HCT116 (cell line): ENCODE results near the gene SEC16A. TPM values are rescaled to one million over a fixed set of nuclear protein-coding genes. Genes with fewer than 3 reads are reported as not detected.
A peak's percentile ranks its signal among the peaks of the same experiment; 100 is the strongest.

Experiments
- ATAC-seq: fragments of 200-7000 bp; cut with Tn5 transposase; 2 replicates; pipeline ENCODE4 v1.9.1; 2020; ENCODE audit warnings: mild to moderate bottlenecking, moderate library complexity
- BruUV-seq: library from RNA; stranded (reverse); fragments of 400-500 nt; replicated peaks from 2 replicates; lab custom pipeline; 2021; lab: Mats Ljungman, UMichigan
- CTCF ChIA-PET: fragments of 300-600 bp; sonication (Branson Sonifier 250); formaldehyde crosslinking; loops from one replicate; lab custom pipeline; 2021; ENCODE audit warnings: antibody characterized with exemption; lab: Charles Lee
- POLR2A ChIA-PET: fragments of 300-600, 350-600 bp; sonication (Branson Sonifier 250); formaldehyde crosslinking; loops from one replicate; lab custom pipeline; 2021; ENCODE audit warnings: antibody characterized with exemption; lab: Charles Lee
- RAD21 ChIA-PET, 2 experiments: fragments of 300-600 bp; sonication (Branson Sonifier 250); formaldehyde crosslinking; loops; one replicate each; lab custom pipeline; 2023; ENCODE audit warnings: low total read pairs in 2 of 2; ENCODE audit not compliant: uncharacterized antibody in 2 of 2, unreplicated experiment in 2 of 2, low non-redundant PET in 1 of 2; lab: Charles Lee
- DNase-seq: peaks from one replicate; pipeline ENCODE4 v3.0.0-alpha.2; 2010; ENCODE audit warnings: low read depth, low spot score
- H2AFZ ChIP-seq: fragments of 200-600 bp; shearing (Covaris generic), sonication (generic); 2 replicates; pipeline ENCODE4 v1.6.1; 2017; ENCODE audit warnings: low read depth, mixed run types, mixed read lengths, antibody characterized with exemption, low read length; ENCODE audit not compliant: poor library complexity, severe bottlenecking
- H3K27ac ChIP-seq: 2 replicates; pipeline ENCODE4 v1.5.1; 2012; ENCODE audit warnings: low read depth, low read length
- H3K27me3 ChIP-seq: fragments of 200-600 bp; sonication (generic); 2 replicates; pipeline ENCODE4 v1.6.1; 2016; ENCODE audit warnings: mixed run types, low read length, mixed read lengths; ENCODE audit not compliant: insufficient read depth
- H3K36me3 ChIP-seq, 2 experiments: fragments of 200-500 bp in 1 of 2; fragments of 200-600 bp in 1 of 2; sonication (Bioruptor generic) in 1 of 2; sonication (generic) in 1 of 2; 2 replicates each; pipeline versions ENCODE4 v1.5.1 to v1.6.1; 2014 to 2016; ENCODE audit warnings: low read length in 2 of 2, inconsistent platforms in 1 of 2, mixed read lengths in 1 of 2, mixed run types in 1 of 2; ENCODE audit not compliant: insufficient read depth in 2 of 2, control insufficient read depth in 1 of 2
- H3K4me1 ChIP-seq, 2 experiments: fragments of 200-600 bp in 1 of 2; sonication (generic) in 1 of 2; 2 replicates each; pipeline versions ENCODE4 v1.5.1 to v1.6.1; 2012 to 2017; ENCODE audit warnings: low read length in 2 of 2, inconsistent platforms in 1 of 2, mild to moderate bottlenecking in 1 of 2, mixed read lengths in 1 of 2, mixed run types in 1 of 2, moderate library complexity in 1 of 2; ENCODE audit not compliant: insufficient read depth in 2 of 2, control insufficient read depth in 1 of 2
- H3K4me2 ChIP-seq: fragments of 200-600 bp; sonication (generic); 2 replicates; pipeline ENCODE4 v1.6.1; 2017; ENCODE audit warnings: mixed run types, low read length, mixed read lengths
- H3K4me3 ChIP-seq, 2 experiments: fragments of 200-600 bp in 1 of 2; sonication (generic) in 1 of 2; replicated peaks in 1 of 2; 2 replicates each; pipeline ENCODE4 v1.5.1; 2011 to 2016; ENCODE audit warnings: low read length in 2 of 2, control low read depth in 1 of 2, low read depth in 1 of 2, mild to moderate bottlenecking in 1 of 2, mixed read lengths in 1 of 2, mixed run types in 1 of 2
- H3K79me2 ChIP-seq: fragments of 200-600 bp; sonication (generic); 2 replicates; pipeline ENCODE4 v1.6.1; 2017; ENCODE audit warnings: mild to moderate bottlenecking, mixed run types, low read length, moderate library complexity, mixed read lengths; ENCODE audit not compliant: insufficient read depth
- H3K9ac ChIP-seq: fragments of 200-600 bp; sonication (generic); 2 replicates; pipeline ENCODE4 v1.6.1; 2016; ENCODE audit warnings: low read length, mixed read lengths
- H3K9me2 ChIP-seq: fragments of 200-600 bp; sonication (generic), shearing (Covaris generic); 2 replicates; pipeline ENCODE4 v1.6.1; 2017; ENCODE audit warnings: mixed run types, mild to moderate bottlenecking, moderate library complexity; ENCODE audit not compliant: insufficient read depth
- H3K9me3 ChIP-seq, 2 experiments: fragments of 200-500 bp in 1 of 2; fragments of 200-600 bp in 1 of 2; sonication (Bioruptor generic) in 1 of 2; sonication (generic) in 1 of 2; 2 replicates each; pipeline ENCODE4 v1.6.1; 2014 to 2017; ENCODE audit warnings: low read length in 2 of 2, mixed read lengths in 2 of 2, inconsistent platforms in 1 of 2, low read depth in 1 of 2, mild to moderate bottlenecking in 1 of 2, mixed run types in 1 of 2, moderate library complexity in 1 of 2; ENCODE audit not compliant: control insufficient read depth in 1 of 2, insufficient read depth in 1 of 2
- H4K20me1 ChIP-seq: fragments of 200-600 bp; sonication (generic), shearing (Covaris generic); 2 replicates; pipeline ENCODE4 v1.6.1; 2017; ENCODE audit warnings: mixed run types, mild to moderate bottlenecking, moderate library complexity; ENCODE audit not compliant: insufficient read depth
- CBX3 ChIP-seq: IDR thresholded peaks from 2 replicates; pipeline ENCODE4 v1.6.1; 2012; ENCODE audit warnings: low read depth
- EZH2phosphoT487 ChIP-seq: fragments of 200-600 bp; IDR thresholded peaks from 2 replicates; pipeline ENCODE4 v1.6.1; 2018; ENCODE audit warnings: antibody characterized with exemption, borderline replicate concordance
- FOSL1 ChIP-seq: IDR thresholded peaks from 2 replicates; pipeline ENCODE4 v1.6.1; 2012; ENCODE audit warnings: low read depth
- JUND ChIP-seq: IDR thresholded peaks from 2 replicates; pipeline ENCODE4 v1.6.1; 2012
- MAX ChIP-seq: IDR thresholded peaks from 2 replicates; pipeline ENCODE4 v1.6.1; 2012
- POLR2A ChIP-seq: IDR thresholded peaks from 2 replicates; pipeline ENCODE4 v1.7.0; 2011; ENCODE audit warnings: borderline replicate concordance; ENCODE audit not compliant: insufficient read depth, insufficient read length; ENCODE audit errors: extremely low read depth
- POLR2AphosphoS5 ChIP-seq: IDR thresholded peaks from 2 replicates; pipeline ENCODE4 v1.6.1; 2011; ENCODE audit warnings: mild to moderate bottlenecking, low read depth, low read length, moderate library complexity
- SRF ChIP-seq: IDR thresholded peaks from 2 replicates; pipeline ENCODE4 v1.6.1; 2012; ENCODE audit warnings: low read depth
- ZBTB33 ChIP-seq: IDR thresholded peaks from 2 replicates; pipeline ENCODE4 v1.6.1; 2011; ENCODE audit warnings: mild to moderate bottlenecking, low read length, moderate library complexity; ENCODE audit not compliant: insufficient replicate concordance; ENCODE audit errors: extremely low read depth
- ZNF274 ChIP-seq: fragments of 200-500 bp; sonication (Bioruptor generic); IDR thresholded peaks from 2 replicates; pipeline ENCODE4 v1.6.1; 2014; ENCODE audit warnings: mild to moderate bottlenecking, low read depth, low read length, inconsistent platforms
- intact Hi-C: fragments of 100-400 bp; cut with micrococcal nuclease; formaldehyde crosslinking; loops from 2 replicates; pipeline ENCODE4 v1.10.0; 2022
- total RNA-seq: library from RNA; stranded (reverse); gene quantifications from one replicate; pipeline ENCODE4 v1.2.1, GENCODE V29; 2021; ENCODE audit not compliant: unreplicated experiment
- TF ChIP-seq, protein P1 (sequence below): IDR thresholded peaks from 2 replicates; pipeline ENCODE4 v1.6.1; 2012
- TF ChIP-seq, protein P2 (sequence below), 3 experiments: fragments of 200-600 bp in 1 of 3; sonication (generic) in 1 of 3; IDR thresholded peaks in 2 of 3; conservative IDR thresholded peaks in 1 of 3; 2 replicates each; pipeline ENCODE4 v1.5.1; 2012 to 2017; ENCODE audit warnings: low read depth in 2 of 3, low read length in 2 of 3, antibody characterized with exemption in 1 of 3, borderline replicate concordance in 1 of 3, control low read depth in 1 of 3, mild to moderate bottlenecking in 1 of 3, mixed read lengths in 1 of 3, mixed run types in 1 of 3, moderate library complexity in 1 of 3; ENCODE audit not compliant: insufficient read depth in 1 of 3
- TF ChIP-seq, protein P3 (sequence below): IDR thresholded peaks from 2 replicates; pipeline ENCODE4 v1.6.1; 2012; ENCODE audit warnings: low read depth

SEC16A gene
- total RNA-seq, 1 experiment from 2014 or later, result 49.8 TPM

GRCh38 chr9:136527131-136527530 lies 44.3 kb upstream of the SEC16A start:
- intact Hi-C loops, result no loop called here
- no peak for ATAC-seq

More at GRCh38 chr9:136527131-136527530, 44.3 kb upstream of the SEC16A start:
- H3K27ac ChIP-seq, result peak overlapping the region; percentile 65; the same call in 1 of the 2 replicates
- H2AFZ ChIP-seq, result no peak overlapping the region
- DNase-seq, result no peak
- no peak overlapping the region for H3K4me3 ChIP-seq
- peak overlapping the region; percentile 74 for H3K4me2 ChIP-seq
- no peaks in the 10 kb centered on the region for H3K27me3 ChIP-seq
- no peaks in the 10 kb centered on the region for H3K36me3 ChIP-seq
- H3K79me2 ChIP-seq, result peaks cover 48% of the 10 kb centered on the region
- no peaks in the 10 kb centered on the region for H3K9me2 ChIP-seq
- ChIA-PET POLR2A (no interaction called here), RAD21 (no interaction called here), CTCF (no interaction called here)
- BruUV-seq, result no TSS peak
- H4K20me1 ChIP-seq, result no peaks in the 10 kb centered on the region
- H3K9ac ChIP-seq, result no peak overlapping the region
- H3K9me3 ChIP-seq, result no peaks in the 10 kb centered on the region
- H3K4me1 ChIP-seq, result peaks cover 33 to 48% of the 10 kb centered on the region in 2 experiments
- TF ChIP-seq MAX (no peak), POLR2A (no peak), ZNF274 (no peak), EZH2phosphoT487 (no peak), POLR2AphosphoS5 (no peak), ZBTB33 (no peak), JUND (no peak), FOSL1 (no peak), SRF (no peak), CBX3 (no peak)
- TF ChIP-seq, protein P1, sequence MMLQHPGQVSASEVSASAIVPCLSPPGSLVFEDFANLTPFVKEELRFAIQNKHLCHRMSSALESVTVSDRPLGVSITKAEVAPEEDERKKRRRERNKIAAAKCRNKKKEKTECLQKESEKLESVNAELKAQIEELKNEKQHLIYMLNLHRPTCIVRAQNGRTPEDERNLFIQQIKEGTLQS, result no peak
- TF ChIP-seq, protein P2, sequence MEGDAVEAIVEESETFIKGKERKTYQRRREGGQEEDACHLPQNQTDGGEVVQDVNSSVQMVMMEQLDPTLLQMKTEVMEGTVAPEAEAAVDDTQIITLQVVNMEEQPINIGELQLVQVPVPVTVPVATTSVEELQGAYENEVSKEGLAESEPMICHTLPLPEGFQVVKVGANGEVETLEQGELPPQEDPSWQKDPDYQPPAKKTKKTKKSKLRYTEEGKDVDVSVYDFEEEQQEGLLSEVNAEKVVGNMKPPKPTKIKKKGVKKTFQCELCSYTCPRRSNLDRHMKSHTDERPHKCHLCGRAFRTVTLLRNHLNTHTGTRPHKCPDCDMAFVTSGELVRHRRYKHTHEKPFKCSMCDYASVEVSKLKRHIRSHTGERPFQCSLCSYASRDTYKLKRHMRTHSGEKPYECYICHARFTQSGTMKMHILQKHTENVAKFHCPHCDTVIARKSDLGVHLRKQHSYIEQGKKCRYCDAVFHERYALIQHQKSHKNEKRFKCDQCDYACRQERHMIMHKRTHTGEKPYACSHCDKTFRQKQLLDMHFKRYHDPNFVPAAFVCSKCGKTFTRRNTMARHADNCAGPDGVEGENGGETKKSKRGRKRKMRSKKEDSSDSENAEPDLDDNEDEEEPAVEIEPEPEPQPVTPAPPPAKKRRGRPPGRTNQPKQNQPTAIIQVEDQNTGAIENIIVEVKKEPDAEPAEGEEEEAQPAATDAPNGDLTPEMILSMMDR (IDR thresholded peaks at IDR 0.05 in 2 of 3, conservative IDR thresholded peaks at IDR 0.05 in 1 of 3; ENCODE audit: borderline replicate concordance in 1 of 3, insufficient read depth in 1 of 3, low read depth in 2 of 3, low read length in 2 of 3), result no peak
- TF ChIP-seq, protein P3, sequence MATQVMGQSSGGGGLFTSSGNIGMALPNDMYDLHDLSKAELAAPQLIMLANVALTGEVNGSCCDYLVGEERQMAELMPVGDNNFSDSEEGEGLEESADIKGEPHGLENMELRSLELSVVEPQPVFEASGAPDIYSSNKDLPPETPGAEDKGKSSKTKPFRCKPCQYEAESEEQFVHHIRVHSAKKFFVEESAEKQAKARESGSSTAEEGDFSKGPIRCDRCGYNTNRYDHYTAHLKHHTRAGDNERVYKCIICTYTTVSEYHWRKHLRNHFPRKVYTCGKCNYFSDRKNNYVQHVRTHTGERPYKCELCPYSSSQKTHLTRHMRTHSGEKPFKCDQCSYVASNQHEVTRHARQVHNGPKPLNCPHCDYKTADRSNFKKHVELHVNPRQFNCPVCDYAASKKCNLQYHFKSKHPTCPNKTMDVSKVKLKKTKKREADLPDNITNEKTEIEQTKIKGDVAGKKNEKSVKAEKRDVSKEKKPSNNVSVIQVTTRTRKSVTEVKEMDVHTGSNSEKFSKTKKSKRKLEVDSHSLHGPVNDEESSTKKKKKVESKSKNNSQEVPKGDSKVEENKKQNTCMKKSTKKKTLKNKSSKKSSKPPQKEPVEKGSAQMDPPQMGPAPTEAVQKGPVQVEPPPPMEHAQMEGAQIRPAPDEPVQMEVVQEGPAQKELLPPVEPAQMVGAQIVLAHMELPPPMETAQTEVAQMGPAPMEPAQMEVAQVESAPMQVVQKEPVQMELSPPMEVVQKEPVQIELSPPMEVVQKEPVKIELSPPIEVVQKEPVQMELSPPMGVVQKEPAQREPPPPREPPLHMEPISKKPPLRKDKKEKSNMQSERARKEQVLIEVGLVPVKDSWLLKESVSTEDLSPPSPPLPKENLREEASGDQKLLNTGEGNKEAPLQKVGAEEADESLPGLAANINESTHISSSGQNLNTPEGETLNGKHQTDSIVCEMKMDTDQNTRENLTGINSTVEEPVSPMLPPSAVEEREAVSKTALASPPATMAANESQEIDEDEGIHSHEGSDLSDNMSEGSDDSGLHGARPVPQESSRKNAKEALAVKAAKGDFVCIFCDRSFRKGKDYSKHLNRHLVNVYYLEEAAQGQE, result no peak
